ENCODE data around the gene NLK. TPM values are rescaled to one million over a fixed set of nuclear protein-coding genes. Genes with fewer than 3 reads are reported as not detected.

NLK gene
- total RNA-seq, 1 experiment from 2014 or later = 40.3 TPM

DNA sequence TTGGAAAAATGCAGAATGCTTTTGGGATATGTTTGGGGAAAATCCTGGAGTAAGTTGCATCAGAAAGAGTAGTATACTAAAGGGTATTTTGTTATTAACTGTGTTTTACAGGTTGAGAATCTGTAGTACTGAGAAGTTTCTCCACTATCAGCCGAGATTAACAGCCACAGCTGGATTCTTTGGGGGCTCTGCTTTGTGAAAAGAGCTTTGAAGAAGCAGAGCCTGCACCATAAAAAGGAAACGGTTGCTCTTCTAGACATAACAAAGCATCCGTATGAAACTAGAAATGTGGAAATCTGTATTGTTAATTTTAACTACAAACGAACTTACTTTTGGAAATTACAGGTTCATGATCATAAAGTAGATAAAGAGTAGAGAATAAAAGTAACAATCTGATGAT, 5.3 kb downstream of the NLK start (continued):
- TF ChIP-seq, protein P1, sequence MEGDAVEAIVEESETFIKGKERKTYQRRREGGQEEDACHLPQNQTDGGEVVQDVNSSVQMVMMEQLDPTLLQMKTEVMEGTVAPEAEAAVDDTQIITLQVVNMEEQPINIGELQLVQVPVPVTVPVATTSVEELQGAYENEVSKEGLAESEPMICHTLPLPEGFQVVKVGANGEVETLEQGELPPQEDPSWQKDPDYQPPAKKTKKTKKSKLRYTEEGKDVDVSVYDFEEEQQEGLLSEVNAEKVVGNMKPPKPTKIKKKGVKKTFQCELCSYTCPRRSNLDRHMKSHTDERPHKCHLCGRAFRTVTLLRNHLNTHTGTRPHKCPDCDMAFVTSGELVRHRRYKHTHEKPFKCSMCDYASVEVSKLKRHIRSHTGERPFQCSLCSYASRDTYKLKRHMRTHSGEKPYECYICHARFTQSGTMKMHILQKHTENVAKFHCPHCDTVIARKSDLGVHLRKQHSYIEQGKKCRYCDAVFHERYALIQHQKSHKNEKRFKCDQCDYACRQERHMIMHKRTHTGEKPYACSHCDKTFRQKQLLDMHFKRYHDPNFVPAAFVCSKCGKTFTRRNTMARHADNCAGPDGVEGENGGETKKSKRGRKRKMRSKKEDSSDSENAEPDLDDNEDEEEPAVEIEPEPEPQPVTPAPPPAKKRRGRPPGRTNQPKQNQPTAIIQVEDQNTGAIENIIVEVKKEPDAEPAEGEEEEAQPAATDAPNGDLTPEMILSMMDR (IDR thresholded peaks at IDR 0.05) = no peak
- no peak for TF ChIP-seq IRF2 (CRISPR knock-in tag; IDR thresholded peaks at IDR 0.05; ENCODE audit: borderline replicate concordance, low read depth)

DNA sequence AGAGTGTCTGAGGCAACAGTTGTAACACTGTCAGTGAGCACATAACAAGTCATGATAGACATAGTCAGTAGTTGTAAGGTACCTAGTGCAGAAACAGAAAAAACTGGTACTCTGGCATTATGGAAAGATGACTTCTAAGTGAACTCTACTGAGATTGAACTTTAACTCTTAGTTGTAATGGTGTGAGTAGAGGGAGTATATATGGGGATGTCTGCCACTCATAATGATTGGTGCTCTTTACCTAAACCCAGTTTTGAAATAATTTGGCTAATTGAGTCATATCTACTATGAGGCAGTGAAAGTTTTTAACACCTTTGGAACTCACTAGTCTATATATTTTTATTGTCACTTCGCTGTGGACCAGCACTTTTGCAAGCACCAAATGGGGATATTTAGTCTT, 6.6 kb downstream of the NLK start:
- no peak for TF ChIP-seq ZNF121 (CRISPR knock-in tag; IDR thresholded peaks at IDR 0.05)
- TF ChIP-seq, protein P2, sequence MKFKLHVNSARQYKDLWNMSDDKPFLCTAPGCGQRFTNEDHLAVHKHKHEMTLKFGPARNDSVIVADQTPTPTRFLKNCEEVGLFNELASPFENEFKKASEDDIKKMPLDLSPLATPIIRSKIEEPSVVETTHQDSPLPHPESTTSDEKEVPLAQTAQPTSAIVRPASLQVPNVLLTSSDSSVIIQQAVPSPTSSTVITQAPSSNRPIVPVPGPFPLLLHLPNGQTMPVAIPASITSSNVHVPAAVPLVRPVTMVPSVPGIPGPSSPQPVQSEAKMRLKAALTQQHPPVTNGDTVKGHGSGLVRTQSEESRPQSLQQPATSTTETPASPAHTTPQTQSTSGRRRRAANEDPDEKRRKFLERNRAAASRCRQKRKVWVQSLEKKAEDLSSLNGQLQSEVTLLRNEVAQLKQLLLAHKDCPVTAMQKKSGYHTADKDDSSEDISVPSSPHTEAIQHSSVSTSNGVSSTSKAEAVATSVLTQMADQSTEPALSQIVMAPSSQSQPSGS (CRISPR knock-in tag; IDR thresholded peaks at IDR 0.05; ENCODE audit: borderline replicate concordance, low read depth) = no peak
- TF ChIP-seq, protein P3, sequence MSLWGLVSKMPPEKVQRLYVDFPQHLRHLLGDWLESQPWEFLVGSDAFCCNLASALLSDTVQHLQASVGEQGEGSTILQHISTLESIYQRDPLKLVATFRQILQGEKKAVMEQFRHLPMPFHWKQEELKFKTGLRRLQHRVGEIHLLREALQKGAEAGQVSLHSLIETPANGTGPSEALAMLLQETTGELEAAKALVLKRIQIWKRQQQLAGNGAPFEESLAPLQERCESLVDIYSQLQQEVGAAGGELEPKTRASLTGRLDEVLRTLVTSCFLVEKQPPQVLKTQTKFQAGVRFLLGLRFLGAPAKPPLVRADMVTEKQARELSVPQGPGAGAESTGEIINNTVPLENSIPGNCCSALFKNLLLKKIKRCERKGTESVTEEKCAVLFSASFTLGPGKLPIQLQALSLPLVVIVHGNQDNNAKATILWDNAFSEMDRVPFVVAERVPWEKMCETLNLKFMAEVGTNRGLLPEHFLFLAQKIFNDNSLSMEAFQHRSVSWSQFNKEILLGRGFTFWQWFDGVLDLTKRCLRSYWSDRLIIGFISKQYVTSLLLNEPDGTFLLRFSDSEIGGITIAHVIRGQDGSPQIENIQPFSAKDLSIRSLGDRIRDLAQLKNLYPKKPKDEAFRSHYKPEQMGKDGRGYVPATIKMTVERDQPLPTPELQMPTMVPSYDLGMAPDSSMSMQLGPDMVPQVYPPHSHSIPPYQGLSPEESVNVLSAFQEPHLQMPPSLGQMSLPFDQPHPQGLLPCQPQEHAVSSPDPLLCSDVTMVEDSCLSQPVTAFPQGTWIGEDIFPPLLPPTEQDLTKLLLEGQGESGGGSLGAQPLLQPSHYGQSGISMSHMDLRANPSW (CRISPR knock-in tag; conservative IDR thresholded peaks at IDR 0.05; ENCODE audit: low read depth) = no peak
- Mint-ChIP-seq H3K4me3 (no peak overlapping the region), H3K9me3 (no peaks in the 10 kb centered on the region), H3K36me3 (peaks cover 7% of the 10 kb centered on the region; the same call in 1 of the 2 replicates), H3K27ac (peak overlapping the region; percentile 73), H3K27me3 (ENCODE audit: low read depth) (no peaks in the 10 kb centered on the region), H3K4me1 (peaks cover 87% of the 10 kb centered on the region)
- DNase-seq (ENCODE audit: low spot score) (no peak), ATAC-seq (no peak)
- ChIA-PET POLR2A (no interaction called here), CTCF (no interaction called here)

DNA sequence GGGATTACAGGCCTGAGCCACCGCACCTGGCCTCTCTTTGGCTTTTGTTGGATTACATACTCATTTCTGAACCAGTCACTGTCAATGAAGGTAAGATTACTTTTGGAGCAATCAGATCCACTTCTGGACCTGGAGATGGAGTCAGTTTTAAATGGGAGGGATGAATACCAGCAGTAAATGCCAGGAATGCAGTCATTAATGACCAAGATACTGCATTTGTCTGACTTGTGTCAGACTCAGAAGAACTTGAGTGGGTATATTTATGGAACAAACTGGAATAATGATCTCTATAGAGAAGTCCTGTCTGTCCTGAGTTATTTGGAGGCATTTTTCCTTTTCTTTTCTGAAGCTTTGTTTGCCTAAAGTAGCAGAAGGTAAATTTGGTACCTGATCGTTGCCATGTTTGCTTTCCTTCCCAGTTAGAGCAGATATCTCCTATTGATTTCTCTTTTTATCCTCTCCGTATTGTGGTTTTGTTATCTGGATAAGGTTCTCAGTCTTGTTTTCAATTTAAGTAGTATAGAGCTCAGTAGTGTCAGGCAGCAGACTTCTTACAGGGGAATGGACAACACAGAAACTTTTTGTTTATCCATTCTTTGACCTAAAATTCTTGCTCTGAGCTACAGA, 10.7 kb downstream of the NLK start:
- Mint-ChIP-seq H3K4me1 (peaks cover 78% of the 10 kb centered on the region), H3K9me3 (no peaks in the 10 kb centered on the region), H3K4me3 (peak overlapping the region; percentile 0; the same call in 1 of the 2 replicates), H3K27ac (peak overlapping the region; percentile 67), H3K27me3 (ENCODE audit: low read depth) (no peaks in the 10 kb centered on the region), H3K36me3 (no peaks in the 10 kb centered on the region)
- no peak for ATAC-seq
- POLR2A ChIA-PET = no interaction called here
- CTCF ChIA-PET = interaction anchor here (0.8 to 1.2 kb wide), 2 partner anchors 12 to 198 kb away, joined by 3 read pairs; no protein-coding TSS in a partner anchor
- DNase-seq (ENCODE audit: low spot score) = no peak
- TF ChIP-seq TEAD4 (CRISPR knock-in tag; IDR thresholded peaks at IDR 0.05) (no peak), FOXP1 (CRISPR knock-in tag; IDR thresholded peaks at IDR 0.05; ENCODE audit: borderline replicate concordance) (no peak), MYBL2 (CRISPR knock-in tag; IDR thresholded peaks at IDR 0.05) (no peak), CREB1 (CRISPR knock-in tag; IDR thresholded peaks at IDR 0.05) (no peak), ATF1 (CRISPR knock-in tag; IDR thresholded peaks at IDR 0.05) (no peak), NR3C1 (CRISPR knock-in tag; conservative IDR thresholded peaks at IDR 0.05; ENCODE audit: low read depth) (no peak), SOX15 (CRISPR knock-in tag; IDR thresholded peaks at IDR 0.05) (no peak), ZNF671 (CRISPR knock-in tag; IDR thresholded peaks at IDR 0.05) (no peak), ZNF138 (CRISPR knock-in tag; conservative IDR thresholded peaks at IDR 0.05) (no peak), ZNF263 (CRISPR knock-in tag; IDR thresholded peaks at IDR 0.05; ENCODE audit: low read depth) (no peak), ZNF219 (CRISPR knock-in tag; IDR thresholded peaks at IDR 0.05; ENCODE audit: borderline replicate concordance) (no peak), ZNF232 (CRISPR knock-in tag; IDR thresholded peaks at IDR 0.05) (no peak)
- TF ChIP-seq, protein P4, sequence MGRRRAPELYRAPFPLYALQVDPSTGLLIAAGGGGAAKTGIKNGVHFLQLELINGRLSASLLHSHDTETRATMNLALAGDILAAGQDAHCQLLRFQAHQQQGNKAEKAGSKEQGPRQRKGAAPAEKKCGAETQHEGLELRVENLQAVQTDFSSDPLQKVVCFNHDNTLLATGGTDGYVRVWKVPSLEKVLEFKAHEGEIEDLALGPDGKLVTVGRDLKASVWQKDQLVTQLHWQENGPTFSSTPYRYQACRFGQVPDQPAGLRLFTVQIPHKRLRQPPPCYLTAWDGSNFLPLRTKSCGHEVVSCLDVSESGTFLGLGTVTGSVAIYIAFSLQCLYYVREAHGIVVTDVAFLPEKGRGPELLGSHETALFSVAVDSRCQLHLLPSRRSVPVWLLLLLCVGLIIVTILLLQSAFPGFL (CRISPR knock-in tag; IDR thresholded peaks at IDR 0.05; ENCODE audit: borderline replicate concordance) = no peak
- TF ChIP-seq, protein P5, sequence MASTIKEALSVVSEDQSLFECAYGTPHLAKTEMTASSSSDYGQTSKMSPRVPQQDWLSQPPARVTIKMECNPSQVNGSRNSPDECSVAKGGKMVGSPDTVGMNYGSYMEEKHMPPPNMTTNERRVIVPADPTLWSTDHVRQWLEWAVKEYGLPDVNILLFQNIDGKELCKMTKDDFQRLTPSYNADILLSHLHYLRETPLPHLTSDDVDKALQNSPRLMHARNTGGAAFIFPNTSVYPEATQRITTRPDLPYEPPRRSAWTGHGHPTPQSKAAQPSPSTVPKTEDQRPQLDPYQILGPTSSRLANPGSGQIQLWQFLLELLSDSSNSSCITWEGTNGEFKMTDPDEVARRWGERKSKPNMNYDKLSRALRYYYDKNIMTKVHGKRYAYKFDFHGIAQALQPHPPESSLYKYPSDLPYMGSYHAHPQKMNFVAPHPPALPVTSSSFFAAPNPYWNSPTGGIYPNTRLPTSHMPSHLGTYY (CRISPR knock-in tag; IDR thresholded peaks at IDR 0.05) = no peak
- TF ChIP-seq, protein P1 (IDR thresholded peaks at IDR 0.05) = no peak
- TF ChIP-seq, protein P6, sequence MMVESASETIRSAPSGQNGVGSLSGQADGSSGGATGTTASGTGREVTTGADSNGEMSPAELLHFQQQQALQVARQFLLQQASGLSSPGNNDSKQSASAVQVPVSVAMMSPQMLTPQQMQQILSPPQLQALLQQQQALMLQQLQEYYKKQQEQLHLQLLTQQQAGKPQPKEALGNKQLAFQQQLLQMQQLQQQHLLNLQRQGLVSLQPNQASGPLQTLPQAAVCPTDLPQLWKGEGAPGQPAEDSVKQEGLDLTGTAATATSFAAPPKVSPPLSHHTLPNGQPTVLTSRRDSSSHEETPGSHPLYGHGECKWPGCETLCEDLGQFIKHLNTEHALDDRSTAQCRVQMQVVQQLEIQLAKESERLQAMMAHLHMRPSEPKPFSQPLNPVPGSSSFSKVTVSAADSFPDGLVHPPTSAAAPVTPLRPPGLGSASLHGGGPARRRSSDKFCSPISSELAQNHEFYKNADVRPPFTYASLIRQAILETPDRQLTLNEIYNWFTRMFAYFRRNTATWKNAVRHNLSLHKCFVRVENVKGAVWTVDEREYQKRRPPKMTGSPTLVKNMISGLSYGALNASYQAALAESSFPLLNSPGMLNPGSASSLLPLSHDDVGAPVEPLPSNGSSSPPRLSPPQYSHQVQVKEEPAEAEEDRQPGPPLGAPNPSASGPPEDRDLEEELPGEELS (CRISPR knock-in tag; IDR thresholded peaks at IDR 0.05) = no peak
